GM06990 (cell line): Measurements from ENCODE around the gene TNRC18.
"Not testable (repeated sequence)": the region's sequence is repeated elsewhere in the genome, so short reads cannot be mapped to it uniquely, and the experiment has no call there.

ENCODE experiments used
- DNase-seq: peaks from one replicate; pipeline ENCODE4 v3.0.0-alpha.2; 2011; ENCODE audit not compliant: insufficient read length; ENCODE audit errors: extremely low read depth
- H3K27me3 ChIP-seq: replicated peaks from 2 replicates; pipeline ENCODE4 v1.6.0; 2011; ENCODE audit warnings: low read length; ENCODE audit not compliant: control insufficient read depth, insufficient read depth
- H3K36me3 ChIP-seq: 2 replicates; pipeline ENCODE4 v1.5.1; 2011; ENCODE audit warnings: low read length; ENCODE audit not compliant: control insufficient read depth, insufficient read depth
- H3K4me3 ChIP-seq: replicated peaks from 2 replicates; pipeline ENCODE4 v1.5.1; 2011; ENCODE audit warnings: low read depth, mild to moderate bottlenecking, control low read depth, low read length
- TF ChIP-seq, protein P1 (sequence below): IDR thresholded peaks from 2 replicates; pipeline ENCODE4 v1.5.1; 2011; ENCODE audit warnings: low read length, control low read depth, mild to moderate bottlenecking, inconsistent platforms; ENCODE audit not compliant: insufficient read depth, poor library complexity, severe bottlenecking

Gene TNRC18

DNA sequence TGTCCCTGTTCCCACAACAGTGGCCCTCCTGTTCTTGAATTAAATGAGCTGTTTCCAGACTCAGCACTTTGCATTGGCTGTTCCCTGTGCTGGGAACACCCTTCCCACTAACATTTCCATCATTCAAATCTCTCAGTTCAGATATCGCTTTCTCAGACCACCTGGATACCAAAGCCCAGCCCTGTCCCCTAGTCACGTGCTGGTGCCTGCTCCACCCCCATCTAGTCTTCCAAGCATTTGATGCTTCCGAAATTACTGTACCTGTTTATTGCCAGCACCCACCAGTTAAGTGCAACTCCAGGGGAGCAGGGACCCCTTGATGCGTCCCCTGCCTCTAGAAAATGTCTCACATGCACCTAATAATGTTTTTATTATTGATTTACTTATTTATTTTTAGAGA lies 143.9 kb downstream of the TNRC18 start:
- TF ChIP-seq, protein P1, sequence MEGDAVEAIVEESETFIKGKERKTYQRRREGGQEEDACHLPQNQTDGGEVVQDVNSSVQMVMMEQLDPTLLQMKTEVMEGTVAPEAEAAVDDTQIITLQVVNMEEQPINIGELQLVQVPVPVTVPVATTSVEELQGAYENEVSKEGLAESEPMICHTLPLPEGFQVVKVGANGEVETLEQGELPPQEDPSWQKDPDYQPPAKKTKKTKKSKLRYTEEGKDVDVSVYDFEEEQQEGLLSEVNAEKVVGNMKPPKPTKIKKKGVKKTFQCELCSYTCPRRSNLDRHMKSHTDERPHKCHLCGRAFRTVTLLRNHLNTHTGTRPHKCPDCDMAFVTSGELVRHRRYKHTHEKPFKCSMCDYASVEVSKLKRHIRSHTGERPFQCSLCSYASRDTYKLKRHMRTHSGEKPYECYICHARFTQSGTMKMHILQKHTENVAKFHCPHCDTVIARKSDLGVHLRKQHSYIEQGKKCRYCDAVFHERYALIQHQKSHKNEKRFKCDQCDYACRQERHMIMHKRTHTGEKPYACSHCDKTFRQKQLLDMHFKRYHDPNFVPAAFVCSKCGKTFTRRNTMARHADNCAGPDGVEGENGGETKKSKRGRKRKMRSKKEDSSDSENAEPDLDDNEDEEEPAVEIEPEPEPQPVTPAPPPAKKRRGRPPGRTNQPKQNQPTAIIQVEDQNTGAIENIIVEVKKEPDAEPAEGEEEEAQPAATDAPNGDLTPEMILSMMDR = no peak
- no peaks in the 10 kb centered on the region for H3K27me3 ChIP-seq
- DNase-seq = no peak
- H3K4me3 ChIP-seq = no peak overlapping the region
- no peaks in the 10 kb centered on the region for H3K36me3 ChIP-seq

DNA sequence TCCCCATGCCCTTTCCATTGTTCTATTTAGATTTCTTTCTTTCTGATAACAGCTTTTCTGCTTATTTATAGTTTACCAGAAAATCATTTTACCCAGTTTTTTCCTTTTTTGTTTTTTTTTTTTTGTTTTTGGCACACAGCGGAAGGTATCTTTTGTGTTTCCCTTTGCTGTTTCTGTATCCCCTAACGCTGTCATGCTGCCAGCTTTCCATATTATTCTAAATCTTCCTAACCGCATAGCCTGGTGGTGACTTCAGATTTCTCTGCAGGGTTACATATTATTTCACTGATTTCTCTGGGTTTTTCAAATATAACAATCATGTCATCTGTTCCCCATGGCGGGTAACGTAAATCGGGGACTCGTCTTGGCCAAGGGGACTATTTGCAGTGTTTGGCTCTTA lies 144.9 kb downstream of the TNRC18 start:
- H3K4me3 ChIP-seq = no peak overlapping the region
- no peaks in the 10 kb centered on the region for H3K36me3 ChIP-seq
- TF ChIP-seq, protein P1 = no peak
- no peaks in the 10 kb centered on the region for H3K27me3 ChIP-seq
- no peak for DNase-seq

DNA sequence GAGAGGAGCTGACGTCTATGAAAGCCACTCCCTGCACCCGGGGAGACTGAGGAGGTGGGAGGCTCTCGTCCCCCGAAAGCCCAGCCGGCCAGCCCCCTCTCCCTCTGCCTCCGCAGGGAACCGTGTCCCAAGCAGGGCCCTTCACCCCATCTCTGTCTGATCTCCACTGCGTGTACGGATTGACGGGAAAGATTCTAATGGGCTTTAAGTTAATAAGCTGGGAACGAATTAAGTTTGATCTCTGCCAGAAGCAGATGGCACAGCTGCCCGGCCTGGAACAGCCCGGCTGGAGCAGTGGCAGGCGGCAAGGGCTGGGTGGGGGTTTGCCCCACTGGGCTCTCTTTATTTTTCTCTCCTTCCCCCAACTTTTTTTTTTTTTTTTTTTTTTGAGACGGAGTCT lies 147.0 kb downstream of the TNRC18 start:
- DNase-seq = no peak
- Histone ChIP-seq H3K4me3 (no peak overlapping the region), H3K36me3 (no peaks in the 10 kb centered on the region), H3K27me3 (no peaks in the 10 kb centered on the region)
- TF ChIP-seq, protein P1 = no peak

DNA sequence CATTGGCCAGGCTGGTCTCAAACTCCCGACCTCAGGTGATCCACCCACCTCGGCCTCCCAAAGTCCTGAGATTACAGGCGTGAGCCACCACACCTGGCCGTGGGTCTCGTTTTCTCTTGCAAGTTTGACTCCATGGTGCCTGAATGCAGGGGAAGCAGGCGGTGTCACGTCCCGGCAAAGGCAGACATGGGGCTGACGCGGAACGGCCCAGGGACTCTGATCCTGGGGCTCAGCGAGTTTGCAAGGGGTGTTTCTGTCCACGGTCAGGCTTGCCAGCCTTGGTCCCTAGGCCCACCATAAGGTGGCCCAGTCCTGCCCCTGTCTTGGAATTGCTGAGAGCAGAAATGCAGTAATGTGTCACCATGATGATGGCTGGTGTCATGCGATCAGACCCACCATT lies 147.5 kb downstream of the TNRC18 start:
- not testable (repeated sequence) for H3K36me3 ChIP-seq, H3K4me3 ChIP-seq, DNase-seq, H3K27me3 ChIP-seq

DNA sequence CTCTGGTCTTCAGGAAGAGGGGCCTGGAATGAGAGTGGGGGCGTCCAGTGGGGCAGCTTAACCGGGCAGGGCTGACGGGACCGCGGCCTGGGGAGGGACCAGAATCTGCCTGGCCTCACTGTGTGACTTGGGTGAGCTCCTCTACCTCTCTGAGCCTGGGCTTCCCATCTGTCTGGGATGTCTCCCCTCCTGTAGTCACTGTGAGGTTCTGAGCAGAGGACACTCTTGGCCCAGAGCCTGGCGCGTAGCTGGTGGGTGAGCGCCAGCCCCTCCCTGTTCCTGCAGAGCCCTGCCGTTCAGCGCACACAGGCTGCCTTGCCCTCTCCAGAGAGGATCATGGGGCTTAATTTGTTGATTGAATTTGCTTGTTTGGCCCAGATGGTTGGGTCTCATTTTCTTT lies 148.1 kb downstream of the TNRC18 start:
- not testable (repeated sequence) for H3K36me3 ChIP-seq, H3K27me3 ChIP-seq, H3K4me3 ChIP-seq, DNase-seq

DNA sequence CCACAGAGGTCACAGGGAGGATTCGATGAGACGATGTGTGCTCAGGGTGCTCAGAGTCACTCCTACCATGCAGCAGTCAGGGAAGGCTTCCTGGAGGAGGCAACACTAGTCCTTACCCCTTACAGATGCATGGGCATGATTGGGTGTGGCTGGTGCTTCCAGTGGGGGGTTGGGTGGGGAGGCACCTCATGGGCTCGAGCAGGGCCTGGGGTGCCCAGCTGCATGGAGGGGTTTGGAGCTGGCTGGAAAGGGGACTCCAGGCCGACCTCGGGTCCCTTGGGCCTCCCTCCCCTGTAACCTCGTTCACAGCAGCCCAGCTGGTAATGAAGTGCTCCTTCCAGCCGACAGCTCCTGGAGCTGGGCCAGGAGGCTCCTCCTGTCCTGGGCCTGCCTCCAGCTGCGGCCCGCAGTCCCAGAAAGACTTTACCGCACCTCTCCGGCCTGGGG lies 148.6 kb downstream of the TNRC18 start:
- not testable (repeated sequence) for H3K4me3 ChIP-seq, H3K27me3 ChIP-seq, DNase-seq, H3K36me3 ChIP-seq

DNA sequence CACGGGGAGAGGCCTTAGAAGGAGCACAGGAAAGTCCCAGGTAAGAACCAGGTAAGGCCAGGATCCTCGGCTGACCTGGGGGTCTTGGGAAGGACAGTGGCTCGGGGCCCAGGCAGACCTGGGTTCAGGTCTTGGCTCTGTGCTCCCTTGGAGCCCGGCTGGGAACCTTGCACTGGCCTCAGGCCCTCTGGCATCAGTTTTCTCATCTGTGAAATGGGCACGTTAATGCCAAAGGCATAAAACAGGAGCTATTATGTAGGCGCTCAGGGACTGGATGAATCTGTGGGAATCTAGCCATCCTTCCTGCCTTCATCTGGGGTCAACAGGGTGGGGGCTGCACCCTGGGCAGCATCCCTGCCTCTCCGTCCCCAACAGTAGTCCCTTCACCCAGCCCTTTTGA lies 149.2 kb downstream of the TNRC18 start:
- H3K4me3 ChIP-seq = no peak overlapping the region
- no peak for DNase-seq
- H3K36me3 ChIP-seq = no peaks in the 10 kb centered on the region
- H3K27me3 ChIP-seq = no peaks in the 10 kb centered on the region
- TF ChIP-seq, protein P1 = no peak

DNA sequence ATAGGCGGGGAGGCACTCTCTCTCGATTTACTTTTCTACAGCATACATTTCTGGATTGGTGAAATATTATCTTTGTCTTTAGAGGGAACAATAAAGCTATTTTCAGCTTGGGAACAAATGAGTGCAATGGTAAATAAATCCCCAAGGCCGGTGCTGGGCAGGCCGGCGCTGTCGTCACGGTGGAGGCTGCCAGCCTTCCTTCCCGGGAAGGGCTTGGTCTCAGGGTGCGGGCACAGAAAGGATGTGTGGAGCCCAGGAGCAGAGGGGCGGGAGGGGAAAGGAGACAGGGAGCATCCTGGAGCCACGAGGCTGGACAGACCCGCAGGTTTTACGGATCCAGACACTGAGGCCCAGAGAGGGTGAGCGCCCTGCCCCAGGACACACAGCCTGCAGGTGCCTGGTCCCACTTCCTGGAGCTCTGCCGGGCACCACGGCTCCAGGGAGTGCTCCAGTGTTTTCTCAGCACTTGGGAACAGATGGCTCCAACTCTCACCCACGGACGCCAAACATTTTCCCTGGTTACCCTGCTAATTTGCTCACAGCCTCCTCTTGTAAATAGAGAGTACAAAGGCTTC lies 149.7 kb downstream of the TNRC18 start:
- DNase-seq, H3K36me3 ChIP-seq, H3K4me3 ChIP-seq, H3K27me3 ChIP-seq: not testable (repeated sequence)
